Sigmoid colon (tissue), 7 donors: ENCODE data around the gene CCDC71. TPM values are rescaled to one million over a fixed set of nuclear protein-coding genes. Genes with fewer than 3 reads are reported as not detected.
A peak's percentile ranks its signal among the peaks of the same experiment; 100 is the strongest.

ENCODE experiments used
- DNase-seq: peaks from one replicate; pipeline ENCODE4 v3.0.0-alpha.2; 2019
- H3K27ac ChIP-seq, 4 donors: fragments of 200-600 bp; sonication (generic); one replicate each; pipeline ENCODE4 v1.5.1; 2016 to 2019; ENCODE audit warnings: mild to moderate bottlenecking in 1 of 4
- H3K27me3 ChIP-seq, 3 donors: fragments of 200-600 bp; sonication (generic); one replicate each; pipeline ENCODE4 v1.5.1; 2019; ENCODE audit warnings: mild to moderate bottlenecking in 1 of 3
- H3K36me3 ChIP-seq, 4 donors: fragments of 200-600 bp; sonication (generic); one replicate each; pipeline ENCODE4 v1.5.1; 2016 to 2019
- H3K4me1 ChIP-seq, 4 donors: fragments of 200-600 bp; sonication (generic); one replicate each; pipeline ENCODE4 v1.5.1; 2017 to 2019
- H3K4me3 ChIP-seq, 4 donors: fragments of 200-600 bp; sonication (generic); one replicate each; pipeline ENCODE4 v1.5.1; 2017 to 2019; ENCODE audit warnings: mild to moderate bottlenecking in 2 of 4, moderate library complexity in 1 of 4
- H3K9me3 ChIP-seq, 4 donors: fragments of 200-600 bp in 3 of 4; sonication (generic) in 3 of 4; one replicate each; pipeline versions ENCODE4 v1.5.1 to v1.6.1; 2013 to 2019
- CTCF ChIP-seq, 4 experiments: fragments of 450-650 bp in 3 of 4; fragments of 200-600 bp in 1 of 4; IDR thresholded peaks; one replicate each; pipeline ENCODE4 v1.5.1; 2016 to 2019; ENCODE audit warnings: antibody characterized with exemption in 4 of 4, mild to moderate bottlenecking in 3 of 4, moderate library complexity in 2 of 4
- EP300 ChIP-seq, 4 donors: sonication (generic); formaldehyde crosslinking; IDR thresholded peaks; one replicate each; pipeline ENCODE4 v1.6.1; 2017; ENCODE audit warnings: antibody characterized with exemption in 4 of 4
- POLR2A ChIP-seq, 2 donors: fragments of 450-650 bp; IDR thresholded peaks; one replicate each; pipeline ENCODE4 v1.6.1; 2016; ENCODE audit warnings: antibody characterized with exemption in 2 of 2, mild to moderate bottlenecking in 2 of 2, moderate library complexity in 2 of 2
- POLR2AphosphoS5 ChIP-seq, 4 donors: sonication (generic); formaldehyde crosslinking; IDR thresholded peaks; one replicate each; pipeline ENCODE4 v1.6.1; 2017; ENCODE audit warnings: antibody characterized with exemption in 4 of 4
- WGBS, 2 donors: extraction: QIAGEN DNeasy Blood & Tissue Kit; methylation state at CpG; one replicate each; pipeline ENCODE4 v1.1.7; 2013; 5-methylcytosine and 5-hydroxymethylcytosine counted together
- intact Hi-C: fragments of 100-400 bp; cut with DNase I; formaldehyde crosslinking; loops from one replicate; pipeline ENCODE4 v1.15.1; 2023
- polyA plus RNA-seq, 3 donors: library from polyadenylated mRNA; stranded (reverse); fragments of 200-250 nt; gene quantifications; one replicate each; pipeline ENCODE4 v1.2.3, GENCODE V29; 2013
- total RNA-seq, 4 donors: library from RNA; depleted of rRNA; stranded (reverse); fragments of >200 nt; gene quantifications; one replicate each; pipeline ENCODE4 v1.1.0, GENCODE V29; 2016
- donor health status: healthy with polysubstance abuse.
- donor health status: Bipolar disorder and iron deficiency.
- donor health status: healthy.

Gene CCDC71
- total and polyA plus RNA-seq, 7 donors: 12.5 to 27.3 (median 15.6) TPM

- TF ChIP-seq POLR2A (IDR thresholded peaks at IDR 0.05) (no peak), CTCF (IDR thresholded peaks at IDR 0.05) (no peak), EP300 (IDR thresholded peaks at IDR 0.05) (no peak), POLR2AphosphoS5 (IDR thresholded peaks at IDR 0.05) (no peak)
- Histone ChIP-seq H3K4me3 (peak overlapping the region in 3 of 4 donors; percentile 79 to 96 (median 81)), H3K9me3 (no peaks in the 10 kb centered on the region), H3K27ac (peak overlapping the region; percentile 85 to 92 (median 88)), H3K36me3 (peaks cover 0 to 18% (median 11%) of the 10 kb centered on the region in 4 donors), H3K27me3 (no peaks in the 10 kb centered on the region), H3K4me1 (peaks cover 0 to 35% (median 27%) of the 10 kb centered on the region in 4 donors)
- no peak for DNase-seq
- intact Hi-C loops: loop anchor here (5.0 kb wide), 1 partner anchor 35 kb away; the partner anchor contains the start of gene LAMB2
- WGBS, 2 donors: 94 to 96% methylated on average over 6 of the region's 6 CpGs
Observed at GRCh38 chr3:49166752-49167556, 823 bp upstream of the CCDC71 start.

- no peak for DNase-seq
- Histone ChIP-seq H3K36me3 (peaks cover 0 to 18% (median 11%) of the 10 kb centered on the region in 4 donors), H3K27ac (peak overlapping the region; percentile 85 to 92 (median 88)), H3K27me3 (no peaks in the 10 kb centered on the region), H3K4me1 (peaks cover 0 to 23% (median 19%) of the 10 kb centered on the region in 4 donors), H3K9me3 (no peaks in the 10 kb centered on the region), H3K4me3 (peak overlapping the region; percentile 79 to 96 (median 86))
- 40 to 59% methylated on average over 6 of the region's 6 CpGs for WGBS, 2 donors
- TF ChIP-seq POLR2AphosphoS5 (IDR thresholded peaks at IDR 0.05): no peak
- no peak for TF ChIP-seq CTCF (IDR thresholded peaks at IDR 0.05)
- no peak for TF ChIP-seq EP300 (IDR thresholded peaks at IDR 0.05)
- TF ChIP-seq POLR2A (IDR thresholded peaks at IDR 0.05): no peak
- intact Hi-C loops: loop anchor here (5.0 kb wide), 1 partner anchor 33 kb away; the partner anchor contains the start of gene LAMB2
Observed at GRCh38 chr3:49164983-49165720, 979 bp downstream of the CCDC71 start.

- intact Hi-C loops: no loop called here
- Histone ChIP-seq H3K9me3 (no peaks in the 10 kb centered on the region), H3K4me3 (no peak overlapping the region), H3K27me3 (no peaks in the 10 kb centered on the region), H3K4me1 (peaks cover 0 to 23% (median 18%) of the 10 kb centered on the region in 4 donors), H3K36me3 (peaks cover 0 to 18% (median 11%) of the 10 kb centered on the region in 4 donors), H3K27ac (no peak overlapping the region)
- TF ChIP-seq EP300 (IDR thresholded peaks at IDR 0.05) (no peak), POLR2AphosphoS5 (IDR thresholded peaks at IDR 0.05) (no peak), CTCF (IDR thresholded peaks at IDR 0.05) (no peak), POLR2A (IDR thresholded peaks at IDR 0.05) (no peak)
- no peak for DNase-seq
- WGBS, 2 donors: 95 to 97% methylated on average over 8 of the region's 8 CpGs
Observed at GRCh38 chr3:49163609-49164008, 2.5 kb downstream of the CCDC71 start.

- whole genome bisulfite sequencing, 2 donors: 97% methylated on average over 21 of the region's 21 CpGs
- intact Hi-C loops: no loop called here
Observed at GRCh38 chr3:49162751-49163419, 3.2 kb downstream of the CCDC71 start.

More at GRCh38 chr3:49162751-49163419, 3.2 kb downstream of the CCDC71 start:
- Histone ChIP-seq H3K4me3 (no peak overlapping the region), H3K9me3 (no peaks in the 10 kb centered on the region), H3K36me3 (peaks cover 0 to 18% (median 11%) of the 10 kb centered on the region in 4 donors), H3K27me3 (no peaks in the 10 kb centered on the region), H3K4me1 (peaks cover 0 to 23% (median 18%) of the 10 kb centered on the region in 4 donors), H3K27ac (no peak overlapping the region)
- DNase-seq: no peak
- no peak for TF ChIP-seq EP300 (IDR thresholded peaks at IDR 0.05)
- no peak for TF ChIP-seq CTCF (IDR thresholded peaks at IDR 0.05)
- TF ChIP-seq POLR2AphosphoS5 (IDR thresholded peaks at IDR 0.05): no peak
- no peak for TF ChIP-seq POLR2A (IDR thresholded peaks at IDR 0.05)
